ENCODE measurements around the gene PRKCH. TPM values are rescaled to one million over a fixed set of nuclear protein-coding genes. Genes with fewer than 3 reads are reported as not detected.

Gene PRKCH
- total and polyA plus RNA-seq, 2 donors from 2014 or later: 8.3 to 47.0 TPM

DNA sequence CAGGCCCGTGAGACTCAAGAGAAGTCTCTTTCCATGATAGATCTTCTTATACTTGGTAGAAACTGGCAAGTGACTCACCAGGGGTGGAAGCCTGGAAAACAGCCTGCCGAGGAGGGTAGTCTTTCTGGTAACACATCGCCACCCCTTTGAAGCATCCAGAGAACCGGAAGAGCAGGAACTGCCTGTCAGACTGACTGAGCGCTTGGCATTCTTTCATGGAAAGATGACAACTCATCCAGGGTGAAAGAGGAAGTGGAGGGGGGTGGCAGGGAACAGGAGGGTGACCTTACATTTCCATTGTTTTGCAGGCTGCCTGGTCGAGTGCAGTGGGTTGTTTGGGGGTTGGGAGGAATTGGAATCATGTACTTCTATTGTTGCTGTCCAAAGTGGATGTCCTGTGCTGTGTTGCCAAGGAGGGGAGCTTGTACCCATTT, 34.5 kb downstream of the PRKCH start:
- intact Hi-C loops (cut with DNase I): no loop called here
- H3K27ac ChIP-seq (ENCODE audit: low read depth in 2 of 2, low read length in 2 of 2): no peak overlapping the region
- H3K9ac ChIP-seq (ENCODE audit: low read length in 3 of 3): no peak overlapping the region
- H3K36me3 ChIP-seq (ENCODE audit: control insufficient read depth in 2 of 3, insufficient read depth in 3 of 3, low read length in 3 of 3): no peaks in the 10 kb centered on the region
- H3K4me1 ChIP-seq (ENCODE audit: control insufficient read depth in 2 of 3, insufficient read depth in 2 of 3, low read depth in 1 of 3, low read length in 3 of 3): peaks cover 0 to 3% (median 0%) of the 10 kb centered on the region in 3 donors
- H3K27me3 ChIP-seq (ENCODE audit: control insufficient read depth, insufficient read depth, low read length): no peaks in the 10 kb centered on the region
- H3K9me3 ChIP-seq (ENCODE audit: control insufficient read depth in 2 of 3, insufficient read depth in 1 of 3, low read length in 3 of 3): no peaks in the 10 kb centered on the region
- TF ChIP-seq, protein P1, sequence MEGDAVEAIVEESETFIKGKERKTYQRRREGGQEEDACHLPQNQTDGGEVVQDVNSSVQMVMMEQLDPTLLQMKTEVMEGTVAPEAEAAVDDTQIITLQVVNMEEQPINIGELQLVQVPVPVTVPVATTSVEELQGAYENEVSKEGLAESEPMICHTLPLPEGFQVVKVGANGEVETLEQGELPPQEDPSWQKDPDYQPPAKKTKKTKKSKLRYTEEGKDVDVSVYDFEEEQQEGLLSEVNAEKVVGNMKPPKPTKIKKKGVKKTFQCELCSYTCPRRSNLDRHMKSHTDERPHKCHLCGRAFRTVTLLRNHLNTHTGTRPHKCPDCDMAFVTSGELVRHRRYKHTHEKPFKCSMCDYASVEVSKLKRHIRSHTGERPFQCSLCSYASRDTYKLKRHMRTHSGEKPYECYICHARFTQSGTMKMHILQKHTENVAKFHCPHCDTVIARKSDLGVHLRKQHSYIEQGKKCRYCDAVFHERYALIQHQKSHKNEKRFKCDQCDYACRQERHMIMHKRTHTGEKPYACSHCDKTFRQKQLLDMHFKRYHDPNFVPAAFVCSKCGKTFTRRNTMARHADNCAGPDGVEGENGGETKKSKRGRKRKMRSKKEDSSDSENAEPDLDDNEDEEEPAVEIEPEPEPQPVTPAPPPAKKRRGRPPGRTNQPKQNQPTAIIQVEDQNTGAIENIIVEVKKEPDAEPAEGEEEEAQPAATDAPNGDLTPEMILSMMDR (IDR thresholded peaks at IDR 0.05; ENCODE audit: borderline replicate concordance, extremely low read depth, insufficient read depth): no peak
- H3K4me3 ChIP-seq (ENCODE audit: low read length in 3 of 3): no peak overlapping the region
- FAIRE-seq: no peak
- DNase-seq: peak in 4 of 5 donors; percentile 21 to 79 (median 58)

DNA sequence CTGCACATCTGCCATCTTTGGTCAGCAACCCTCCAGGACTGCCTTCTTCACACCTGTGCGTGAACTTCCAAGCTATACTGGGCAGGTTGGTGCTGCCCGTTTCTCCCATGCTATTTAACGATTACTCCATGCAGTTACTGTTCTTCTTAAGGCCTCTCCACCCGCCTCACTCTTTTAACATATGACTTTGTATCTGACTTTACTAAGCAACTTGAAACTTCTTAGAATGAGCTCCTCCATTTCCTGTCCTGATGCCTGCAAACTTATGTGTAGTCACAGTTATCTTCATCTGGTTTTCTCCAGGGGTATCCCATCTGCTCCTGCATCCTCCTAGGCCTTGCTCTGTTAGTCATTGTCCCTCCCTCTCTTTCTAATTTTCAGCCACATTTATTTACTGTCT, 35.7 kb downstream of the PRKCH start:
- TF ChIP-seq, protein P1 (IDR thresholded peaks at IDR 0.05; ENCODE audit: borderline replicate concordance, extremely low read depth, insufficient read depth): no peak
- H3K9me3 ChIP-seq (ENCODE audit: control insufficient read depth in 2 of 3, insufficient read depth in 1 of 3, low read length in 3 of 3): no peaks in the 10 kb centered on the region
- H3K36me3 ChIP-seq (ENCODE audit: control insufficient read depth in 2 of 3, insufficient read depth in 3 of 3, low read length in 3 of 3): no peaks in the 10 kb centered on the region
- no peak overlapping the region for H3K4me3 ChIP-seq (ENCODE audit: low read length in 3 of 3)
- H3K4me1 ChIP-seq (ENCODE audit: control insufficient read depth in 2 of 3, insufficient read depth in 2 of 3, low read depth in 1 of 3, low read length in 3 of 3): peaks cover 0 to 3% (median 0%) of the 10 kb centered on the region in 3 donors
- FAIRE-seq (no peak), DNase-seq (no peak)
- intact Hi-C loops (cut with DNase I): no loop called here
- no peak overlapping the region for H3K27ac ChIP-seq (ENCODE audit: low read depth in 2 of 2, low read length in 2 of 2)
- H3K9ac ChIP-seq (ENCODE audit: low read length in 3 of 3): no peak overlapping the region
- H3K27me3 ChIP-seq (ENCODE audit: control insufficient read depth, insufficient read depth, low read length): no peaks in the 10 kb centered on the region

DNA sequence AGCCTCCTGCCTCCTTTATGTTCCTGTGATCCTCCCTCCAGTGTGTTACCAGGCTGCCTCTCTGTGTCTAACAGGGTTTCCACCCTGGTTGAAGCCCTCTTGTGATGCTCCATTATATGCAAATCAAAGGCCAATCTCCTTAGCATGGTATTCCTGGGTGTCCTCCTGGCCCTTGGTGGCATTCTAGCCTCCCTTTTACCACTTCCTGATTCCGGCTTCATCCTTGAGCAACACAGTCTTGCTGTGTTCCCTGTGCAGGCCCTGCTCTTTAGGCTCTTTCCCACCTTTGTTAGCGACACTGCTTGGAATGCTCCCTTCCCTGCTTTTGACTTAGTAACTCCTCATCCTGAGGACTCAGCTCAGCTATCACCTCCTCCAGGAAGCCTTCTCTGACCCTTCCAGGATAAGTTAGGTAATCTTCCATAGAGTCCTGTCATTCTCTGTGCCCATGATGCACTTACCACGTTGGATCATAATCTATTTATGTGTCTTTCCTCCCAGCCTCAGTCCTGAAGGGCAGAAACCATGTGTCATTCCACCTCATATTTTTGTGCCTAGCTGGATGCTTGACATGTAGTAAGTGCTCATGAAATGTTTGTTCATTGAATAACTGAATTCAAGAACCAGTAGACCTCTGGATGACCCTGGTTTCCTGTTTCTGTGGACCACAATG, 37.3 kb downstream of the PRKCH start:
- Histone ChIP-seq H3K27ac (ENCODE audit: low read depth in 2 of 2, low read length in 2 of 2) (no peak overlapping the region), H3K27me3 (ENCODE audit: control insufficient read depth, insufficient read depth, low read length) (no peaks in the 10 kb centered on the region), H3K4me3 (ENCODE audit: low read length in 3 of 3) (no peak overlapping the region), H3K9ac (ENCODE audit: low read length in 3 of 3) (no peak overlapping the region), H3K36me3 (ENCODE audit: control insufficient read depth in 2 of 3, insufficient read depth in 3 of 3, low read length in 3 of 3) (no peaks in the 10 kb centered on the region), H3K4me1 (ENCODE audit: control insufficient read depth in 2 of 3, insufficient read depth in 2 of 3, low read depth in 1 of 3, low read length in 3 of 3) (peaks cover 0 to 5% (median 3%) of the 10 kb centered on the region in 3 donors), H3K9me3 (ENCODE audit: control insufficient read depth in 2 of 3, insufficient read depth in 1 of 3, low read length in 3 of 3) (no peaks in the 10 kb centered on the region)
- TF ChIP-seq, protein P1 (IDR thresholded peaks at IDR 0.05; ENCODE audit: borderline replicate concordance, extremely low read depth, insufficient read depth): no peak
- DNase-seq: no peak
- intact Hi-C loops (cut with DNase I): no loop called here
- no peak for FAIRE-seq

Measured in kidney (tissue), 14 donors.